Measurements from ENCODE around the gene CDC42EP1. TPM values are rescaled to one million over a fixed set of nuclear protein-coding genes. Genes with fewer than 3 reads are reported as not detected.
"Not testable (repeated sequence)": the region's sequence is repeated elsewhere in the genome, so short reads cannot be mapped to it uniquely, and the experiment has no call there.

Gene CDC42EP1
- polyA plus RNA-seq, 4 donors: 19.7 to 81.5 (median 35.3) TPM

DNA sequence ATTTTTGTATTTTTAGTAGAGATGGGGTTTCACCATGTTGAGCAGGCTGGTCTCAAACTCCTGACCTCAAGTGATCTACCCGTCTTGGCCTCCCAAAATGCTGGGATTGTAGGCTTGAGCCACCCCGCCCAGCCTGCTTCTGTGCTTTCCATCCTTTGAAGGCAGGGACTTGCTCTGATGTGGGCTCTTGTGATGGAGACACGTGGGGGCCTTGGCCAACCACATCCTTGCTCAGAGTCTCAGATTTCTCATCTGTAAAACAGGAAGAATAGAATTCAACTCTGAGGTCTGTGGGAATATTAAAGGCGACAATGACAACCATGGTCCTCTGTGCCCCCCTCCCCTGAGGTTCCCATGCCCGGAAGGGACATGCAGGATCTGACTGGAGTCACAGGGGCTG is 44.6 kb downstream of the CDC42EP1 start:
- H3K36me3 ChIP-seq (ENCODE audit: control insufficient read depth in 3 of 3, insufficient read depth in 2 of 3, low read depth in 1 of 3, low read length in 3 of 3): no peaks in the 10 kb centered on the region
- H3K4me1 ChIP-seq (ENCODE audit: control insufficient read depth in 3 of 3, insufficient read depth in 2 of 3, low read depth in 1 of 3, low read length in 2 of 3): peaks cover 4 to 7% (median 5%) of the 10 kb centered on the region in 3 donors
- DNase-seq (peak in 1 of 2 donors; percentile 33), FAIRE-seq (no peak)
- H3K9me3 ChIP-seq (ENCODE audit: control insufficient read depth in 2 of 2, insufficient read depth in 1 of 2, low read depth in 1 of 2, low read length in 1 of 2): no peaks in the 10 kb centered on the region
- 50 to 77% (median 57%) methylated on average over 5 of the region's 5 CpGs for WGBS, 3 donors
- H3K27me3 ChIP-seq (ENCODE audit: control insufficient read depth in 3 of 3, insufficient read depth in 3 of 3, low read length in 3 of 3): no peaks in the 10 kb centered on the region
- H3K27ac ChIP-seq (ENCODE audit: low read depth in 1 of 3, low read length in 2 of 3): no peak overlapping the region
- H3K4me3 ChIP-seq (ENCODE audit: low read depth in 1 of 3, low read length in 3 of 3): no peak overlapping the region

DNA sequence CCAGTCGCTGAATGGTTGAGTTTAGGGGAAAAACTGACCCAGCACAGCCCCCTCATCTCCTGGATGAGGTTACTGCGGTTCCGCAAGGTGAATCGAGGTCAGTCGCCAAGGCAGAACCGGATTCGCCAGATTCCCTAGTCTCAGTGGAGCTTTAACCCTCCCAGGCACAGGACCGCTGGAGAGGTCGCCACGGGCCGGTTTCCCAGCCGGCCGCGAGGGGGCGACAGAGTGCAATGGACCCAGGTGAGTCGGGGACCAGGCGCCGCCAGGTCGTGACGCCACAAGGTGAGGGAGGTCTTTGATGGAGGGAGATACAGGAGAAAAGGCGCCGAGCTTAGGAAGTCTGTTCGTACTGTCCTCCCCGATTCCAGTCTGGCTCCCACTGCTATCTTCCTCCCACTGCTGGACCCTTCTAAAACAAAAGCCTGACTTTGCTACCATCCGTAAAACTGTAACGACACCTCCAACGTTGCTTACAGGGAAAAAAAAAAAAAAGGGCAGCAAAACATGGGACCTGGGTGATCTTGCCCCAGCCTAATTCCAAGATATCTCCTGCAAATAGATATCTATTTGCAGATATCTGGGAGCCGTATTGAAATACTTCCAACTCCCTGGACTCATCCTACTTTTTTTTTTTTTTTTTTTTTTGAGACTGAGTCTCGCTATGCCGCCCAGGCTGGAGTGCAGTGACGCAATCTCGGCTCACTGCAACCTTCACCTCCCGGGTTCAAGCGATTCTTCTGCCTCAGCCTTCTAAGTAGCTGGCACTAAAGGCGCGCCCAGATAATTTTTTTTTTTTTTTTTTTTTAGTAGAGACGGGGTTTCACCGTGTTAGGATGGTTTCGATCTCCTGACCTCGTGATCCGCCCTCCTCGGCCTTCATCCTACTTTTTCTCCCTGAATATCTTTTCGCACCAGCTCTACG is 47.0 kb downstream of the CDC42EP1 start:
- DNase-seq: peak; percentile 94 to 97
- WGBS, 3 donors: 1 to 2% (median 2%) methylated on average over 44 of the region's 44 CpGs
- H3K9me3 ChIP-seq (ENCODE audit: control insufficient read depth in 2 of 2, insufficient read depth in 1 of 2, low read depth in 1 of 2, low read length in 1 of 2): no peaks in the 10 kb centered on the region
- H3K27ac ChIP-seq (ENCODE audit: low read depth in 1 of 3, low read length in 2 of 3): peak overlapping the region; percentile 93 to 99 (median 98)
- H3K4me3 ChIP-seq (ENCODE audit: low read depth in 1 of 3, low read length in 3 of 3): peak overlapping the region in 2 of 3 donors; percentile 75 to 94
- FAIRE-seq: no peak
- H3K4me1 ChIP-seq (ENCODE audit: control insufficient read depth in 3 of 3, insufficient read depth in 2 of 3, low read depth in 1 of 3, low read length in 2 of 3): peaks cover 2 to 15% (median 7%) of the 10 kb centered on the region in 3 donors
- H3K36me3 ChIP-seq (ENCODE audit: control insufficient read depth in 3 of 3, insufficient read depth in 2 of 3, low read depth in 1 of 3, low read length in 3 of 3): peaks cover 0 to 11% (median 0%) of the 10 kb centered on the region in 3 donors
- no peaks in the 10 kb centered on the region for H3K27me3 ChIP-seq (ENCODE audit: control insufficient read depth in 3 of 3, insufficient read depth in 3 of 3, low read length in 3 of 3)

DNA sequence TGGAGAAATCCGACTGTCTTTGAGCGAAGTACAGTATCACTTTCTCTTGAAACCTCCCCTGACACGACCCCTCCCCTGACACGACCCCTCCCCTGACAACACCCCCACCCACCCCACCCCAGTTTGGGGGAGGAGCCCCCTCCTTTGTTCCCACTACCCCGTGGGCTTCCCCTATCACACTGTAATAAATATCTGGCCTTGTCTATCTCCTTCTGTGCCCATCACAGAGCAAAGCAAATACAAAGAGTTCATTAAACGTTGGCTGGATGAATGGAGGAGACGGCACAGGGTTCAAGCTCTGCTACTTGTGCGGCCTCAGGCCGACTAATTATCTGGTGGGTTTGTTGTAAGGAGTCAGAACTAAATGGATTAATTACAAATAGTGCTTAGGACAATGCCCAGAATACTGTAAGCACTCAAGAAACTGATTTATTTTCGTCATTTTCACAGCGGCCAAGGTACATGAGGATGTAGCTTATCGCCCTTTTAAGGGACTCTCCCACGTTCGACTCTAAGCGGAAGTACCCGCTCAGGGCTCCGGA is 47.7 kb downstream of the CDC42EP1 start:
- no peaks in the 10 kb centered on the region for H3K27me3 ChIP-seq (ENCODE audit: control insufficient read depth in 3 of 3, insufficient read depth in 3 of 3, low read length in 3 of 3)
- 2% methylated on average over 17 of the region's 17 CpGs for WGBS, 3 donors
- peaks cover 0 to 15% (median 0%) of the 10 kb centered on the region in 3 donors for H3K36me3 ChIP-seq (ENCODE audit: control insufficient read depth in 3 of 3, insufficient read depth in 2 of 3, low read depth in 1 of 3, low read length in 3 of 3)
- peak overlapping the region; percentile 93 to 99 (median 98) for H3K27ac ChIP-seq (ENCODE audit: low read depth in 1 of 3, low read length in 2 of 3)
- FAIRE-seq (no peak), DNase-seq (peak in 1 of 2 donors; percentile 57)
- H3K4me3 ChIP-seq (ENCODE audit: low read depth in 1 of 3, low read length in 3 of 3): peak overlapping the region in 2 of 3 donors; percentile 75 to 94
- H3K4me1 ChIP-seq (ENCODE audit: control insufficient read depth in 3 of 3, insufficient read depth in 2 of 3, low read depth in 1 of 3, low read length in 2 of 3): peaks cover 2 to 15% (median 10%) of the 10 kb centered on the region in 3 donors
- H3K9me3 ChIP-seq (ENCODE audit: control insufficient read depth in 2 of 2, insufficient read depth in 1 of 2, low read depth in 1 of 2, low read length in 1 of 2): no peaks in the 10 kb centered on the region

DNA sequence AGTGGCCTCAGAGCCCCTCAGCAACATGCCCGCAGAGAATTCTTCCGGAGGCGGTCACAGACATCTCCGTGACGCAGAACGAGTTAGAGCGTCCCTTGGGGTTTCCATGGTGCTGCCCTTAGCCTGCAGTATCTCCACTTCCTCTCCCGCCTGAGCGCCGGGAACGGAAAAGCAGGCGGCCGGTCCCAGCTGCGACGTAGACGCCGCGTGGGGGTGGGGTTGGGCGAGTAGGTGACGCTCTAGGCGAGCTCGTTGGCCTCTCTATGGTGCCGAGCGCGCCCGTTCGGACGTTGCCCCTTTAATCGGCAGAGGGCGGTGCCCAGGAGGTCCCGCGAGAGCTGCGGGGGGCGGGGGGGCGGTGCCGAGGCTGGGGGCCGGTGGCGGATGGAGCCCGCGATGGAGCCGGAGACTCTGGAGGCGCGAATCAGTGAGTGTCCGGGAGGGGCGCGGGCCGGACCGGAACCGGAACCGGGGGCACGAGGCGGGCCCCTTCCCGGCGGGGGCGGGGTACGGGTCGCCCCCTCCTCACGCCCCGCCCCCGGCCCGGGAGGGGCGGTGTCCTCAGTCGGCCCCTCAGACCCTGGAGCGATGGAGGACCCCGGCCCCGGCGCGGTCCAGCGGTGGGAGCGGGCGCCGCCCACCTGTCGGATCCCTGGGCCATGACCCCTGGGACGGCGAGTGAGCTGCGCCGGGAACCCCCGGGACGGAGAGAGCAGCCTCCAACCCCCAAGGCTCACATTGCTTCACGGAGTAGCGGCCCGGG is 48.4 kb downstream of the CDC42EP1 start, which contains the start of gene GGA1:
GGA1 (plus strand) TSS at position 358 of the 763 bp plus-strand sequence; CDS start at position 385, 27 bp downstream.
- Histone ChIP-seq H3K9me3 (ENCODE audit: control insufficient read depth in 2 of 2, insufficient read depth in 1 of 2, low read depth in 1 of 2, low read length in 1 of 2) (no peaks in the 10 kb centered on the region), H3K27ac (ENCODE audit: low read depth in 1 of 3, low read length in 2 of 3) (peak within 1 kb of the TSS; percentile 93 to 99 (median 98)), H3K36me3 (ENCODE audit: control insufficient read depth in 3 of 3, insufficient read depth in 2 of 3, low read depth in 1 of 3, low read length in 3 of 3) (peaks cover 0 to 21% (median 0%) of the 10 kb centered on the region in 3 donors), H3K4me3 (ENCODE audit: low read depth in 1 of 3, low read length in 3 of 3) (peak within 1 kb of the TSS; percentile 75 to 94 (median 81)), H3K4me1 (ENCODE audit: control insufficient read depth in 3 of 3, insufficient read depth in 2 of 3, low read depth in 1 of 3, low read length in 2 of 3) (peaks cover 2 to 15% (median 10%) of the 10 kb centered on the region in 3 donors), H3K27me3 (ENCODE audit: control insufficient read depth in 3 of 3, insufficient read depth in 3 of 3, low read length in 3 of 3) (no peaks in the 10 kb centered on the region)
- WGBS, 3 donors: 0 to 1% (median 1%) methylated on average over 49 to 82 of the region's 82 CpGs
- FAIRE-seq (no peak), DNase-seq (peak; percentile 98 to 99)

DNA sequence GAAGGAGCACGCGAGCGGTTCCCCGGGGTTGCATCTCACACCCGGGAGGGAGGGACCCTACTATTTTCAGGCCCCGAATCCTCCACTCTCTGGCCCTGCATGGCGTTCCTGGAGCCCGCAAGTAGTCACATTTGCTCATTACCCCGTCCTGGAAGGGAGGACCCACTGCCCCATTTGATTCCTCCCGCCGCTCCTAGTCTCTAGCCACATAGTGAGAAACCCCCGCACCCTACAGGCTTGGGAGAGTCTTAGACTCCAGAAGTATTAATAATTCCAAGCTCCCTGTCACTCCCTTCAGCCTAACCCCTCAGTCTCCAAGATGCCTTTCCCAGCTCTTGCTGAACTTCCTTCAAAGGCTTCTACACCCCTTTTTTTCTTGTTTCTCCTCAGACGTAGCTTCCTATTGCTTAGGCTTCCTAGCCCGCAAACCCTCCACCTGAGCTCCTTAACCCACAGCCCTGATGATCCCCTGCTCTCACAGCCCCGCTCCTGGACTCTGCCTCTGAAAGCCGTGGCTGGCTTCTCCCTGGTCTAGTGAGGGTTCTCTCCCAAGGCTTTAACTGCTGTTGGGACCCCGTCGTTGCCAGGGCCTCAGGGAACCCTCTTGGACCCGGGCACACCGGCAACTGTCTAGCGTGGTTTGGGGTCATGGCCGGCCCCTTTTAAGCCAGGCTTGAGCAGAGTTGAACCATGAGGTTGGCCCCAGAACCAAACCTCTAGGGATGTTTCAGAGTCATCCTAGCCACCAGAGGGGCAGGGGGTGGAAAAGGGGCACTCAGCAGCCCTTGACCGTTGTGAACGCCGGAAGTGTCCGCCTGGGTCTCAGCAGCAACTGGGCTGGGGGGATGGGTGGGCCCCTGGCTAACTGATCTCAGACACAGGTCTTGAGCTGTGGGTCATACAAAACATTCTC is 49.2 kb downstream of the CDC42EP1 start:
- Histone ChIP-seq H3K36me3 (ENCODE audit: control insufficient read depth in 3 of 3, insufficient read depth in 2 of 3, low read depth in 1 of 3, low read length in 3 of 3) (peaks cover 0 to 29% (median 0%) of the 10 kb centered on the region in 3 donors), H3K27me3 (ENCODE audit: control insufficient read depth in 3 of 3, insufficient read depth in 3 of 3, low read length in 3 of 3) (no peaks in the 10 kb centered on the region), H3K4me1 (ENCODE audit: control insufficient read depth in 3 of 3, insufficient read depth in 2 of 3, low read depth in 1 of 3, low read length in 2 of 3) (peaks cover 2 to 15% (median 10%) of the 10 kb centered on the region in 3 donors), H3K27ac (ENCODE audit: low read depth in 1 of 3, low read length in 2 of 3) (peak overlapping the region; percentile 90 to 99 (median 98)), H3K9me3 (ENCODE audit: control insufficient read depth in 2 of 2, insufficient read depth in 1 of 2, low read depth in 1 of 2, low read length in 1 of 2) (no peaks in the 10 kb centered on the region), H3K4me3 (ENCODE audit: low read depth in 1 of 3, low read length in 3 of 3) (peak overlapping the region; percentile 75 to 94 (median 81))
- FAIRE-seq: no peak
- DNase-seq: no peak
- 7% methylated on average over 26 of the region's 26 CpGs for WGBS, 3 donors

DNA sequence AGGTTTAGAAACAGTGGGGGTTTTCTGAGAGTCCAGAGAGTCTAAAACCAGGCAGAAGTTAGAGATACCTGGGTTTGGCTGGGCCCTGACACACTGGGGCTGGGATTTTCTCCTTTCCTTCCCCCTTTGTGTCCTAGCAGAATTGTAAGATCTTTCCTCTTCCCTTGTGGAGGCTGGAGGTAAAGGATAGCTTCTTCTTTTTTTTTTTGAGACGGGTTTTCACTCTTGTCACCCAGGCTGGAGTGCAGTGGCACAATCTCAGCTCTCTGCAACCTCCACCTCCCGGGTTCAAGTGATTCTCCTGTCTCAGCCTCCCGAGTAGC is 49.8 kb downstream of the CDC42EP1 start:
- FAIRE-seq: not testable (repeated sequence)

DNA sequence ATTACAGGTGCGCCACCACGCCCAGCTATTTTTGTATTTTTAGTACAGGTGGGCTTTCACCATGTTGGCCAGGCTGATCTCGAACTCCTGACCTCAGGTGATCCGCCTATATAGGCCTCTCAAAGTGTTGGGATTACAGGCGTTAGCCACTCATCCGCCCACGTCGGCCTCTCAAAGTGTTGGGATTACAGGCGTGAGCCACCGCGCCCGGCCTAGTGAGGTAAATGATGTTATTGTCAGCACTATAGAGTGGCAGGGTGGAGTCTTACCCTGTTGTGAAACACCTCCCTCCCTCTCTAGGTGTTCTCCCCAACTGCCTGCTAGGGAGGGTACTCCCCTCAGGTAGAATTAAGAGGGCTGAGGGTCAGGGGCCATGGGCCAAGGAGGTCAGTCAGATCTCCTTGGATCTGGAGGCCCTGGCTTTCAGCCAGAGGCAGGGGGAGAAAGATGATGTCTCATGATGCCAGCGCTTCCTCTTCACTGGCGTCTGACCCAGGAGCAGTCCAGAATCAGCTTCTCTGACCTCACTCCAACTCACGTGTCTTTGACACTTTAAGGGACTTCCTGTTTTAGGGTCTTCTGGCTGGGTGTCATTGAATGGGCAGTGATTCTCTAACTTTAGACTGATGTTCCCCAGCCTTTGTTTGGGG is 50.3 kb downstream of the CDC42EP1 start:
- Histone ChIP-seq H3K27me3 (ENCODE audit: control insufficient read depth in 3 of 3, insufficient read depth in 3 of 3, low read length in 3 of 3) (no peaks in the 10 kb centered on the region), H3K27ac (ENCODE audit: low read depth in 1 of 3, low read length in 2 of 3) (peak overlapping the region in 1 of 3 donors; percentile 56), H3K4me1 (ENCODE audit: control insufficient read depth in 3 of 3, insufficient read depth in 2 of 3, low read depth in 1 of 3, low read length in 2 of 3) (peaks cover 2 to 15% (median 10%) of the 10 kb centered on the region in 3 donors), H3K4me3 (ENCODE audit: low read depth in 1 of 3, low read length in 3 of 3) (no peak overlapping the region), H3K9me3 (ENCODE audit: control insufficient read depth in 2 of 2, insufficient read depth in 1 of 2, low read depth in 1 of 2, low read length in 1 of 2) (no peaks in the 10 kb centered on the region), H3K36me3 (ENCODE audit: control insufficient read depth in 3 of 3, insufficient read depth in 2 of 3, low read depth in 1 of 3, low read length in 3 of 3) (peaks cover 0 to 38% (median 2%) of the 10 kb centered on the region in 3 donors)
- no peak for DNase-seq
- 40 to 69% (median 64%) methylated on average over 15 of the region's 15 CpGs for WGBS, 3 donors
- FAIRE-seq: no peak

More for the DNA sequence above, 49.8 kb downstream of the CDC42EP1 start:
- WGBS, 3 donors: 55 to 76% (median 56%) methylated on average over 3 of the region's 3 CpGs
- DNase-seq; H3K9me3 ChIP-seq (ENCODE audit: control insufficient read depth in 2 of 2, insufficient read depth in 1 of 2, low read depth in 1 of 2, low read length in 1 of 2); H3K27me3 ChIP-seq (ENCODE audit: control insufficient read depth in 3 of 3, insufficient read depth in 3 of 3, low read length in 3 of 3): not testable (repeated sequence)
- peak overlapping the region in 1 of 3 donors; percentile 99 for H3K27ac ChIP-seq (ENCODE audit: low read depth in 1 of 3, low read length in 2 of 3)
- peaks cover 2 to 15% (median 10%) of the 10 kb centered on the region in 3 donors for H3K4me1 ChIP-seq (ENCODE audit: control insufficient read depth in 3 of 3, insufficient read depth in 2 of 3, low read depth in 1 of 3, low read length in 2 of 3)
- peaks cover 0 to 35% (median 2%) of the 10 kb centered on the region in 3 donors for H3K36me3 ChIP-seq (ENCODE audit: control insufficient read depth in 3 of 3, insufficient read depth in 2 of 3, low read depth in 1 of 3, low read length in 3 of 3)
- peak overlapping the region in 2 of 3 donors; percentile 75 to 94 for H3K4me3 ChIP-seq (ENCODE audit: low read depth in 1 of 3, low read length in 3 of 3)
